NCI-H1417 treated with DMSO at 0.1 percent for 48 hours (cell line): ENCODE results near the gene PLA2G6.
"Not testable (repeated sequence)": the region's sequence is repeated elsewhere in the genome, so short reads cannot be mapped to it uniquely, and the experiment has no call there.

Source experiments
- DNase-seq: peaks from one replicate; lab custom pipeline; 2025; lab: John Stamatoyannopoulos, UW

Gene PLA2G6

DNA sequence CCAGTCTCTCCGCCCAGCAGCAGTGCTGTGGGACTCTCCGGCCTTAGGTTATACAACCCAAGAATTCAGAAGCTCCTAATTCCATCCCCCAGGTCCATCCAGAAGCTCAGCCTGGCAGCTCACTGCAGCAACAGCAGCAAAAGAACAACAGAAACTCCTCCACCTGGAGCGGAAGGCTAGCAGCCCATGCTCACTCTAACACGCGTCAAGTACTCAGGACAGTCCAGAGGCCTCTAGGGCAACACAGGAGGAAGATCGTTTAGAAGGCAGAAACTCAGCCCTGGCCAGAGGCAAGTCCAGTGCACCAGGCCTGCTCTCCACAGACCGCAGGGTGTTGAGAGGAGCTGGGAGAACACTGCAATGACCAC, 17.1 kb downstream of the PLA2G6 start:
- DNase-seq: no peak

DNA sequence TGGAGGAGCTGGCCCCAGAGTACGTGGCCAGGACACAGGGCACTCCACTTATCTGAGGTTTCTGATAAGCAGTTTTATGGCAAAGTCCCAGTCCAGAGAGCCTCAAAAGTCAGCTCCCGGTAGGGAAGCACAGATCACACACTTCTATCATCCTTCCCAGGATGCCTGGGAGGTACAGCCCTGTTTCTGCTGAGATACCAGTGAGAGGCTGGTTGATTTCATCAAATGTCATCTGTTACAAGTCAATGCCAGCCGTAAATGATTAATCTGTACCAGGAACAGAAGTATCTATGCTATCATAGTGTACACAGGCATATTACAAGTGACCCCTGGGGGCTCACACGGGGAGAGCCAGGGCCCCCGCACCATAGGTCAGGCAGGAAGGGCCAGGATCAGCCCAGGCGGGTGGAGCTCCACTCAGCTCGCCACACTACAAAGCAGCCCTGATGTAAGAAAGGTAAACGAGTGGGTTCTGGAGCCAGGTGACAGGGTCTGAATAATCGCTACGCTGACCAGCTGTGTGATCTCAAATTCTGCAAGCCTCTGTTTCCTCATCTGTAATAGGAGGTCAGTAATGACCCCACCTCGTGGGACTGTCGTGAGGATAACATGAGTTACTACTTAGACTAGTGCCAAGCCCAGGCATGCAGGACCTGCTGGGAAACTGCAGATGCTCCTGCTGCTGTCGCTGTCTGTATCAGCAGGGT, 17.6 kb downstream of the PLA2G6 start:
- DNase-seq: no peak

DNA sequence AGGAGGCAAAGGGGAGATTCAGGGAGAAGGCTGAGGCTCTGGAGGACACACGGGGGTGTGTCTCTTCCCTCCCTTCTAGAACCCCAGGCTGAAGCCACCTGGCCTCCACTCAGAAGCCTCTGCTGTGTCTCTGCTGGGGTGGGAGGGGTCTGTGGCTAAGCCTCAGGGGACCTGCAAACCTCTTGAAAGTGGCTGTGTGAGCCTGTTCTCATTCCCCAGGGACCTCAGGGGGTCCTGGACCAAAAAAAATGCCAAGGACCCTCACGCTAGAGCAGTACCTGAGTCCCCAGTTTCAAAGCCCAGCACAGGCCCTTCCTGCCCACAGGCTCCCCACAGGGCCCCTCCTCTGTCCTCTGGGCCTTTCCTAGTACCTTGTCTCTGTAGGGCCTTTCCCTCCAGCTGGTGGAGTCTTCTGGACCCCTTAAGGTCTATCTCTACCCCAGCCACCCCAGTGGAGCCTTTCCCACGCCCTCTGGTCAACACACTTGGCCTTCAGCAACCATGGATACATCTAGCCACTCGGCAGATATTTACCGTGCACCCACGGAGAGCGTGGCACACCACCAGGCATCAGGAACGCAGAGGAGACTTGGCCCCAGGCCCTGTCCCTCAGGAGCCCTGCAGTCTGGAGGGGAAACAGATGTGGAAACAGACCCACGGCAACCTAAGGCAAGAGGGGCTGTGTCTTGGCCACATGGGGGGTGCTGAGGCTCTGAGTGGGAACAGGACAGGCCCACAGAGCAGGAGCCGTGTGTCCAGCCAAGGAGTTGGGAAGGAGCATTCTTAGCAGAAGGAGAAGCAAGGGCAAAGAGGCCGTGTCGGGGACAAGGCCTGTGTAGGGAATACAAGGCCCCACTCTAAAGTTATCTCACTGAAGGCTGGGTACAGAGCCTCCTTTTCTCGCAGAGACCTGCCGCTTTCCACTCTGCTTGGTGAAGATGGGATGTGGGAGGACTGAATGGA, 18.5 kb downstream of the PLA2G6 start:
- DNase-seq: no peak

DNA sequence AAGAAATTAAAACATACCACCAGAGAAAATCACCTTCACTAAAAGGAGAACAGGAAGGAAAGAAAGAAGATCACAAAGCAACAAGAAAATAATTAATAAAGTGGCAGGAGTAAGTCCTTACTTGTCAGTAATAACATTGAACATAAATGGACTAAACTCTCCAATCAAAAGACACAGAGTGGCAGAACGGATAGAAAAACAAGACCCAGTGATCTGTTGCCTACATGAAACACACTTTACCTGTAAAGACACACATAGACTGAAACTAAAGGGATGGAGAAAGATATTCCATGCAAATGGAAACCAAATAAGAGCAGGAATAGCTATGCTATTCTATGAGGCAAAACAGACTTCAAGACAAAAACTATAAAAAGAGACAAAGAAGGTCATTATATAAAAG, 25.9 kb downstream of the PLA2G6 start:
- DNase-seq: no peak

DNA sequence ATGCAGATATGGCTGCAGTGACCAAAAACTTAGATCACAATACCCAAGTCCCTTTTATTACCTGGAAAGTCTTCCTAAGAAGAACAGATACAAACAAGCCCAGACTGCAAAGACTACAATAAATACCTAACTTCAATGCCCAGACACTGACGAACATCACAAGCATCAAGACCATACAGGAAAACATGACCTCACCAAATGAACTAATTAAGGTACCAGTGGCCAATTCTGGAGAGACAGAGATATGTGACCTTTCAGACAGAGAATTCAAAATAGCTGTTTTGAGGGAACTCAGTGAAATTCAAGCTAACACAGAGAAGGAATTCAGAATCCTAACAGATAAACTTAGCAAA, 27.1 kb downstream of the PLA2G6 start:
- not testable (repeated sequence) for DNase-seq

DNA sequence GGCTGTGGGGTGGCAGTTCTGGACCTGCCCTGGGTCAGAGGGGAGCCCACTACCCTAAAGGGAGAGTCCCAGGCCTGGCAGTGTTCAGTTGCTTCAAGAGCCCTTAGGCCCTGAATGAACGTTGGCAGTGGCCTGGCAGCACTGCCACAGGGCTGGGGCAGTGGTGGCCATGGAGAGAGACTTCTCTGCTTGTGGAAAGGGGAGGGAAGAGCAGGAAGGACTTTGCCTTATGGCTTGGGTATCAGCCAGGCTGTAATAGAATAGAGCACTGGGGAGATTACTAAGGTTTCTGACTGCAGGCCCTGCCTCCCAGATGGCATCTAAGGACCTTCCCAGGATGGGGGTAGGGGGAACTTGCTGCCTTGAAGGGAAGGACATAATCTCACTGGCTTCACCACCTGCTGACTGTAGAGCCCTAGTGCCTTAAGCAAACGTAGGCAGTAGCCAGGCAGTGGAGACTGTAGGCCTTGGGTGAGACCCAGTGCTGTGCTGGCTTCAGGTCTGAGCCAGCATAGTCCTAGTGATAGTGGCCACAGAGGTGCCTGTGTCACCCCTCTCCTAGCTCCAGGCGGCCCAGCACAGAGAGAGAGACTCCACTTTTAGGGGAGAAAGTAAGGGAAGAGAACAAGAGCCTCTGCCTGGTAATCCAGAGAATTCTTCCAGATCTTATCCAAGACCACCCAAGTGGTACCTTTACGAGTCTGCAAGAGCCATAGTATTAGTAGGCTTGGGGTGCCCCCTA, 27.6 kb downstream of the PLA2G6 start:
- DNase-seq: no peak

DNA sequence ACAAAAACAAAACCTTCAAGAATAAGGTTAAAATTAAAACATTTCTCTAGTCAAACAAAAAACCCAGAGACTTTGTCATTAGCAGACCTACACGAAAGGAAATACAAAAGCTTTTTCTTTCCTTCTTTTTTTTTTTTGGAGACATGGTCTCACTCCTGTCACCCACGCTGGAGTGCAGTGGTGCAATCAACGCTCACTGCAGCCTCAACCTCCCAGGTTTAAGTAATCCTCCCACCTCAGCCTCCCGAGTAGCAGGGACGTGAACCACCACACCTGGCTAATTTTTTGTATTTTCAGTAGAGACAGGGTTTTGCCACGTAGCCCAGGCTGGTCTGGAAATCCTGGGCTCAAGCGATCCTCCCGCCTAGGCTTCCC, 30.5 kb downstream of the PLA2G6 start:
- DNase-seq: no peak

DNA sequence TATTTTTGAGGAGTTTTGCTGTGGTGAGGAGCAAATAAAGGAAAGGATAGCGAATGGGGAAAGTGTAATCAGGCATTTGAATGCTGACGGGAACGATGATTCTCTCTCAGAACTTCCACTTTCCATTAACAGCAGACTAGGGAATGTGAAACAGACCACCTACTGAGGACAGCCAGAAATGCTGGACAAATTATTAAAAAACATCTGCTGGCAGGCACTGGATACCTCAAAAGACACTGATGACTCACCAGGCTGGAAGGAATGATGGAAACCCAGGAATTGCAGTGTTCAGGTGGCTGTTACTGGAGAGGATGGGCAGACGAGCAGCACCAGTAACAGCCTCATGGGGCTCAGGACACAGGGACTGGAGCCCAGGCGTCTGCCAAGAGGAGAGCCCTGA, 33.4 kb downstream of the PLA2G6 start:
- no peak for DNase-seq

DNA sequence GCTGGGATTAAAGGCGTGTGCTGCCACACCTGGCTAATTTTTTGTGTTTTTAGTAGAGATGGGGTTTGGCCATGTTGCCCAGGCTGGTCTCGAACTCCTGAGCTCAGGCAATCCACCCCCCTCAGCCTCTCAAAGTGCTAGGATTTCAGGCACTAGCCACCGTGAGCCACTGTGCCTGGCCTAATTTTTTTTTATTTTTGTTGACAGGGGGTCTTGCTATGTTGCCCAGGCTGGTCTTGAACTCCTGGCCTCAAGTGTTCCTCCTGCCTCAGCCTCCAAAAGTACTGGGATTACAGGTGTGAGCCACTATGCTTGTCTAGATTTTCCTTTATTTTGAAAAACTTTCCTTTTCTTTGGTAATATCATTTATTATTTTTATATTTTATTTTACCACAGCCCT, 35.5 kb downstream of the PLA2G6 start:
- not testable (repeated sequence) for DNase-seq

DNA sequence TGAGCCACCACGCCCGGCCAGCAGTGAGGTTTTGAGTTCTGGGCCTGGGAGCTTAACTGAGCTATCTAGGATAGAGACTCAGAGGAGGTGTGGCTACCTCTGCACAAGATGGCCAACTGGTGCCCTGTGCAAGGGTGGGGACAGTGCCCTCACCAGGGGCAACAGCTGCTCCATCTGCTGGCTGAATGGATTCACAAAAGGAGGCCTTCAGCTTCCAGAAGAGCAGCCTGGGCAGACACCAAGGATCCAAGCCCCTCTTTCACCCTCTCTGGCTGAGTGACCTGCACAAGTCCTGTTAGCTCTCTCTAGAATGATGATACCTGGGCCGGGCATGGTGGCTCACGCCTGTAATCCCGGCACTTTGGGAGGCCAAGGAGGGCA, 37.6 kb downstream of the PLA2G6 start:
- no peak for DNase-seq

DNA sequence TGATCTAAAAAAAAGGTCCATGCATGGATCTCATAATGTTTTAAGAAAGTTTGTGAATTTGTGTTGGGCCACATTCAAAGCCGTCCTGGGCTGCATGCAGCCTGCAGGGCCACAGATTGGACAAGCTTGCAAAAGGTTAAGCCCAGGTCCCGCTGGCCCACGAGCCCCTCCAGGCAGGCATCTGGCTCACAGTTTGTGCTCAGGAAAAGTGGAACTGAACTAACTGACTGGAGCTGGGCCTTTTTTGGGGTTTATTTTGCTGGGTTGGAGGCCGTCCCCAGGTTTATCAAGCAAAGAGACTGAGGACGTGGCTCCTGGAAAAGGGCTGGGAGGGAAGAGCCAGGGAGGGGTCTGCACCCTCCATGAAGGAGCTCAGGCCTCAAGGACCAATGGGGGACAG, 39.0 kb downstream of the PLA2G6 start:
- no peak for DNase-seq

DNA sequence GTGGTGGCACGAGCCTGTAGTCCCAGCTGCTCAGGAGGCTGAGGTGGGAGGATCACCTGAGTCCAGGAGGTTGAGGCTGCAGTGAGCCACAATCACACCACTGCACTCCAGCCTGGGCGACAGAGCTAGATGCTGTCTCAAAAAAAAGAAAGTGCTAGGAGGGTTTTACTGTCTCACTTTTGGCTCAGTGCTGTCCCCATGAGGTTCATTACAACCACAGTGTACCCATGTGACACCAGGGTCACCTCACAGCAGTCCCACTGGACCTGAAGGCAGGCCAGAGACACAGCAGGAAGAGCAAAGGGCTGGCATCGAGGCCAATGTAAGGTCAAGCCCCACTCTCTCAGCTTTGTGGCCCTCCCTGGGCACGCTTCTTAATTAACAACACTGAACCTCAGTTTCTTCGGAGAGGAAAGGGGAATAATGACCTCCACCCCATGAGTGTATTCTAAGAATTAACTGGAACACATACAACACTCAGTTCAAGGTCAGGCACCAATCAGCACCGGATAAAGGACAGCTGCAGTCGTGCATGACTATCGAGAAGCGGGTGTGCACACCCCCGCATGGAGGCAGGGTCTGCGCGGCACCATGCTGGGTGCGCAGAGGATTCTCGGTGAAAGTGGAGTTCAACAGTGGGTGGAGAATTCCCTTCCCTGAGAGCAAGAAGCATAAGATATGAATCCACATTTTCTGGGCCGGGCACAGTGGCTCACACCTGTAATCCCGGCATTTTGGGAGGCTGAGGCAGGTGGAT, 40.2 kb downstream of the PLA2G6 start:
- DNase-seq: no peak

DNA sequence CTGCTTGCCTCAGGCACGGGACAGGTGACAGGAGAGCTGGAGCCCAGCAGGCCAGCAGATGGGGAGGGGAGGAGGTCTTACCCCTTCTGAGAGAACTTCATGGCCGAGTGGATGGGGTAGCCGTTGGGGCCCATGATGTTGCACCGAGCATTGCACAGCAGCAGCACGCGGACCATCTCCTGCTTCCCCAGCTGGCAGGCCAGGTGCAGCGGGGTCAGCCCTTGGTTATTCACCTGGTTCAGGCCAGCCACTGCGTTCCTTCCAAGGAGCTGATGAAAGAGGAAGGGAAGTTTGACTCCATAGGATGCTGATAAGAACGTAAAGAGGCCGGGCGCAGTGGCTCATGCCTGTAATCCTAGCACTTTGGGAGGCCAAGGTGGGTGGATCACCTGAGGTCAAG, 41.7 kb downstream of the PLA2G6 start:
- no peak for DNase-seq

DNA sequence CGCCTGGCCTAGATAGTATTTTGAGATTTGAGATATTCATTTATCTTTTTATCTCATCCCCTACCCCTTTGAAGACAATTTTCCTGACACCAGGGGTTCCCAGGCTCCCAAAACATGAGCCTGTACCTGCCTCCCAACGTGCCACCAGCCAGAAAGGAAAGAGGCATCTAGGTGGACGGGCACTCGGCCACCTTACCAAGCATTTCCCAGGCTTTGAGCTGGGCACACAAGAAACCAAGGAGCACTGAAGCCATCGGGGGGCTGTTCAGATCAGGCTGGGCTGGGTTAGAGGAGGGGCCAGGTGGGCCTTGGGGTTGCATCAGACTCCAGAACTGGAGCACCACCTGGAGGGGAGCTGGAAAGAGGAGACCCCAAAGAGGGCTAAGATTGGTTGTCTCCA, 42.7 kb downstream of the PLA2G6 start:
- no peak for DNase-seq

DNA sequence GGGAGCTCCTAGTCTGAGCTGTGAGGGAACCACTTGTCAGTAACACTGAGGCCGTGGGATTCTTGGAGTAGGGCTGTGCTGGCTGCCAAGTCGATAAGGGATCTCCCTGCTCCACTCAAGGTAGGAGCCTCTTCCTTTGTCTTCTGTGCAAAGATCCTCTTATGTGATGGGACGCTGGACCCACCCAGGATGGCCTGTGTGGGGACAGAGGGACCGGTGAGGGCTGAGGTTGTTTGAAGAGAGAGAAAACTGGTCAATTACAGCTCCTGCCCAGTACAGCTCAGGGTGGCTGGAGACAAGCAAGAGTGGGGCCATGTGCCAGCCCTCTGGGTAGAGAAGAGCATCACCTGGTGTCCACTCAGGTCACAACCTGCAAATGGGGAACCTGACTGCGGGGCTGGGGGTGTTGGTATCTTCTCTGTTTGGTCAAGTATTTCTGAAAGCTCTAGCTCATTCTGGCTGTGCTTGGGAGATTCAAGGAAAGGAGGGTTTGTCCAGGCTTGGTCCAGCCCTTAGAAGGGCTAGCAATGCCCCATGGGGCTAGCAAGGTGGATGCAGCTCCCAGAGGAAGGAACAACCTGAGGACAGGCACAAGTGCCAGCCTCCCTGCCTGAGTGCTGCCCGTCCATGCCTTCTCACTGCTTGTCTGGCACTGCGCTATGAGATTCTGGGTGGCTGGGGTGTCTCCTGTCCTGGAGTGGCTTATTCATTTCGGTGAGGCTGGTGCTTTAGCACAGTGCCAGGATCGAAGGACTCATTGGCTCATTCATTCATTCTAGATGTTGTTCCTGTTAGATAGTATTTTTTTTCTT, 43.5 kb downstream of the PLA2G6 start:
- no peak for DNase-seq

DNA sequence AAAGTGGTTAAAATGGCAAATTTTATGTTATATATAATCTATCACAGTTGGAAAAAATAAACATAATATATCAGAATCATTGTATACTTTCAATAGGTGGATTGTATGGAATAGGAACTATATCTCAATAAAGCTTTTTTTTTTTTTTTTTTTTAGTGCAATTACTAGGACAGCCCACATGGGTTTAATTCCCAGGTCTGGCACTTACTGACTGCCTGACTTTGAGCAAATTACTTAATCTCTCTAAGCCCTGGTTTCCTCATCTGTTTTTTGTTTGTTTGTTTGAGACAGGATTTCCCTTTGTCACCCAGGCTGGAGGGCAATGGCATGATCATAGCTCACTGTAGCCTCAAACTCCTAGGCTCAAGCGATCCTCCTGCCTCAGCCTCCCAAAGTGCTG, 45.0 kb downstream of the PLA2G6 start:
- DNase-seq: no peak

DNA sequence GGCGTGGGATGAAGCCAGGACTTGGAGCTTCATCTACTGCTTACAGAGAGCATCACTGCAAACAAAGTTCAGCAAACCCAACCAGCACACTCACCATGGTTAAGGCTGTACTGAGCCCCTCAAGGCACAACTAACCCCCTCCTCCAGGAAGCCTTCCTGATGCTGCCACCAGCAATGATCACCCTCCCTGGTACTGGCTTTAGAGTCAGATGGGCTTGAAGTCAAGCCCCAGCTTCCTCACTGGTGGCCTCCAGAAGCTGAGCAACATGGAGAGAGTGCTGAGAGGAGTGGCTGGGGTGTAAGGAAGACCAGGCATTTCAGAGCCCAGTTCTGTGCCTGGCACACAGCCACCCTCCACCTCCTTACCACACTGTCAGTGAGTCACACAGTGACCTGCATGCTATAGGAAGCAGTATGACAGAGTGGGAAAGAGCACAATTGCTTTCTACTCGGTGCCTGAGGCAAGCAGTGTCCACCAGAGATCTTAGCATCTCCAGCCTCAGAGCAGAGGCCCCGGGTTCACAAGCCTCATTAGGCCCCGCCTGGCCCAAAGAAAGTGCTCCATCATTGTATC, 46.4 kb downstream of the PLA2G6 start:
- no peak for DNase-seq

DNA sequence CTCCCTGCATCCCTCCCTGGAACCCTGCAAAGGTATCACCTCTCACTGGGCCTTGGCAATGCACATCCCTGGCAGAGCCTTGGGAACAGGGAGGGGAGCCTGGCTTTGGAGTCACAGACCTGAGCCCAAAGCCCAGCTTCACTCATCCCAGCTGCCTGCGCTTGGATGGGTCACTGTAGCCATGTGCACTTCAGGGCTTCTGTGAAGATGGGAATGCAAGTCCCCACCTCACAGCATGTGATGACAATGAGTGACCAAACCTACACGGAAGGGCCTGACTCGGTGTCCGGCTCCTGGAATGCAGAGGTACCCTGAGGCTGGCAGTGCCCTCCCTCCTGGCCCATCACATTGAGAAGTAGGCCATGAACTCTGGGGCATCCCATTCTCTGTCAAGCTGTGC, 48.3 kb downstream of the PLA2G6 start:
- no peak for DNase-seq

DNA sequence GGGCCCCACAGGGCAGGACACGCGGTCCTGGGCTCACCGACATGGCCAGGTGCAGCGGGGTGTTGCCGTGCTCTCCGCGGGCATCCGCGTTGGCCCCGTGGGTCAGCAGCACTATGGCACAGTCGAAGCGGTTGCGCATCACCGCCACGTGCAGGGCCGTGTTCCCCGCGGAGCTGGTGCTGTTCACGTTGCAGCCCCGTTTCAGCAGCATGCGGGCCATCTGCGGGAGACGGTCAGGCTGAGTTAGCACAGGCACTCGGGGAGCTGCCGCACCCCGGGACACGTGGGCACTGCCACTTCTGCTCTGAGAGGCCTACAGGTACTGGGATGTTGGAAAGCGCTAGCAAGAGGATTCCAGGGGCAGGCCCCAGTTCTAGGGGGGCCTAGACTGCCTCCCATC, 48.8 kb downstream of the PLA2G6 start:
- DNase-seq: no peak

DNA sequence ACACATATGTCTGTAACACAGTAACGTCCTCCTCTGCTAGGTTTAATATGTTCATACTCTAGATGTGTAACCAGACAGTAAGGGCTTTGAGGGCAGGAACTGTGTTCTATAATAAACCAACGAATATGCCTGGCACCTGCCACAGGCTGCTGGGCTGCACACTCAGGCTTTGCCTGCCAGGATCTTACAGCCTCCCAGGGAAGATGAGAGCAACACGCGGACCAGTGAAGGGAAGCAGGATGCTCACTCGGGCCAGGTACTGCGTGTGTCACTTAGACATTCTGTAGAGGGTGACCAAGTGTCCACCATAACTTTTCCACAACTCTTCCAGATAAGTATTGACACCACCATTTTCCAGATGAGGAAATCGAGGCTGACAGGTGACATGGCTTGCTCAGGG, 49.5 kb downstream of the PLA2G6 start:
- no peak for DNase-seq

DNA sequence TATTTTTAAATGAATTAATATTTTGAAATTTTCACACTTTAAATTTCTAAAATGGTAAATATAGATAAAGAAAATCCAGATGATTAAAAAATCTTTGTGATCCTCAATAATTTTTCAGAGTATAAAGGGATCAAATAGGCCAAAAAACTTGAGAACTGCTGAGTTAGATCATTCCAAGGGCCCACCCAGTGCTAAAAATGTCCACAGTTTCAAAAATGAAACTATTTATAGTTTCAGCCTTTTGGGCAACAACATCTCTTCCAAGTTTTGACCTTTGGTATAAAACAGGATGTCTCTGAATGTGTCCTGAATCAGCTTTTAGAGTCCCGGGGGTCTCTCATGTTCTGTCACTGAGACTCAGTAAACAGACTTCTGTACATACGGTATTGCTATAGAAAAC, 50.2 kb downstream of the PLA2G6 start:
- DNase-seq: no peak
